GM20000 (cell line): ENCODE data around the gene CSAD.
"Not testable (repeated sequence)": the region's sequence is repeated elsewhere in the genome, so short reads cannot be mapped to it uniquely, and the experiment has no call there.

Source experiments
- DNase-seq: peaks from one replicate; pipeline ENCODE4 v3.0.0; 2012; ENCODE audit warnings: low spot score
- TF ChIP-seq, protein P1 (sequence below): IDR thresholded peaks from 2 replicates; pipeline ENCODE4 v1.5.1; 2012; ENCODE audit warnings: mild to moderate bottlenecking, control low read depth; ENCODE audit errors: extremely low read depth, missing control alignments

Gene CSAD

DNA sequence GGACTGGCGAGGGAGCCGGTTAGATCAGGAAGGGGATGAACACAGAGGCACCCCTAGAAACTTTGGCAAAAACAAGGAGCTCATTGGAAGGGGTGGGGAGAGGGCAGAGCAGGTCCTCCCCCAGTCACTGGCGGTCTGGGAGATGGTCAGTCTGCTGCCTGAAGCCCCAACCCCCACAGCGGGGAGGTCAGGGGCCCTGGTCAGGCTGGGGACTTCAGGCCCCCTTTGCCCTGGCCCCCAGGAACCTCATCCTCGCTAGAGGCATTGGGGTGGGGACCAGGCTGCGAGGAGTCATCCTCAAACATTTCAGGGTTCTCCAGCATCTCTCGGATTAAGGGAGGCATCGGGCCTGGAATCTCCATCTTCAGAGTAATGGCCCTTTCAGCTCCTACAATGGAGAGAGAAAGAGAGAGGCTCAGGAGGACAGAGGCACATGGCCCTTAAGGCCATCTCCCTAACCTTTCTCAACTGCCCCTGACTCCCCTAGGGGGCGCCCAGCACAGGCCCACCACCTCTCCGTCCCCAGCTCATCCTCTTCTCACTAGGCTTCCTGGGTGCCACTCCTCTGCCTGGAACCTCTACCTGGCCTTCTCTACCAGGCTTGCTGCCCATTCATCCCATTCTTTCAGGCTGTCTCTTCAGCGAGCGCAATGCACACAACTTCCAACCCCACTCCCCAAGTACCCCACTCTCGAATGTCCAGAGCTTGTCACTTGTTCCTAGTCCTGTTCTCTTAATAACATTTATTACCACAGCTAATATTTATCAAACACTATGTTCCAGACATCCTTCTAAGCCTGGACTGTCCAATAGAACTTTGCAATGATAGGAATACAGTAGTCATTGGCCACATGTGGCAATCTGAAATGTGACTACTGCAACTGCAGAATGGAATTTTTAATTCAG, 31.0 kb upstream of the CSAD start:
- no peak for DNase-seq
- TF ChIP-seq, protein P1, sequence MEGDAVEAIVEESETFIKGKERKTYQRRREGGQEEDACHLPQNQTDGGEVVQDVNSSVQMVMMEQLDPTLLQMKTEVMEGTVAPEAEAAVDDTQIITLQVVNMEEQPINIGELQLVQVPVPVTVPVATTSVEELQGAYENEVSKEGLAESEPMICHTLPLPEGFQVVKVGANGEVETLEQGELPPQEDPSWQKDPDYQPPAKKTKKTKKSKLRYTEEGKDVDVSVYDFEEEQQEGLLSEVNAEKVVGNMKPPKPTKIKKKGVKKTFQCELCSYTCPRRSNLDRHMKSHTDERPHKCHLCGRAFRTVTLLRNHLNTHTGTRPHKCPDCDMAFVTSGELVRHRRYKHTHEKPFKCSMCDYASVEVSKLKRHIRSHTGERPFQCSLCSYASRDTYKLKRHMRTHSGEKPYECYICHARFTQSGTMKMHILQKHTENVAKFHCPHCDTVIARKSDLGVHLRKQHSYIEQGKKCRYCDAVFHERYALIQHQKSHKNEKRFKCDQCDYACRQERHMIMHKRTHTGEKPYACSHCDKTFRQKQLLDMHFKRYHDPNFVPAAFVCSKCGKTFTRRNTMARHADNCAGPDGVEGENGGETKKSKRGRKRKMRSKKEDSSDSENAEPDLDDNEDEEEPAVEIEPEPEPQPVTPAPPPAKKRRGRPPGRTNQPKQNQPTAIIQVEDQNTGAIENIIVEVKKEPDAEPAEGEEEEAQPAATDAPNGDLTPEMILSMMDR, result peak; percentile 64

DNA sequence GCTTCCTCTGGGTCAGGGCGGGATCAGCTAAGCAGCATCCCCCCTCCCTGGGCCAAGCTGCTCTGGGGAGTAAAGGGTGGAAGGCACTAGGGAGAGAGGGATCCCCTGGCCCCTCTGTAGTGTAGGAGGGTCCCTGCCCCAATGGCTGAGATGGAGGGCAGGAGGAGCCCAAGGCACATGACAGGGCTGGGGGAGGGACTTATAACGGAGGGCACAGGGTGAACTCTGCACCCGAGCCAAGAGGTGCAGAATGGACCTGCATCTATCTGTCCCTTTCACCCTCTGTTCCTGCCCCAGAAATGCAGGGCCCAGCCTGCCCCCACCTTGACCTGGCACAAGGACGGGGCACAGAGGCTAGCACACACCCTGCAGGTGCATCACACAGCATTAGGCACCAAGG, 30.1 kb upstream of the CSAD start:
- TF ChIP-seq, protein P1, result no peak
- no peak for DNase-seq

DNA sequence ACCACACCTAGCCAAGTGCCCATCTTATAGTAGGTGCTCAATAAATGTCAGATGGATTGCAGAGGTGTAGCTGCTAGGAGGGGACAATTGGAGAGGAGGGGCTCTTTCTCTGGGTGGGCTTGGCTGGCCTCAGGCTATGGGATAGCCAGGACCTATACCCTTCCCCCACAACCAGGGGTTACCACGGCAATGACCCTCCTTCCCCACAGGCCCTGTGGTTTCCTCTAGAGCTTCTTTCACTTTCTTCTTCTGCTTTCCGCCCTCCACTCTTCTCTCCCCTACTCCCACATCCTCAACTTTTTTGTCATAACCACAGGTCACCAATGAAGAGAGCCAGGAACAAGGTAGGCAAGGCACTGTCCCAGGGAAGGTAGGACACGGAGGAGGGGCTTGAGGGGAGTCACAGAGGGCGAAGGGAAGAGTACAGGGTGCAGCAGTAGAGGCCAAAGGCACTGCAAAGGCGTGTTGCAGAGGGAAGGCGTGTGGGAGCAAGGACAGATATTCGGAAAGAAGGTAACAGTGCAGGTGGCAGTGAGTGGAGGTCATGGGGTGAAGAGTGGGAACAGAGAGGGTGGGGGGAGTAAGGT, 28.2 kb upstream of the CSAD start:
- TF ChIP-seq, protein P1, result no peak
- DNase-seq, result peak; percentile 74

DNA sequence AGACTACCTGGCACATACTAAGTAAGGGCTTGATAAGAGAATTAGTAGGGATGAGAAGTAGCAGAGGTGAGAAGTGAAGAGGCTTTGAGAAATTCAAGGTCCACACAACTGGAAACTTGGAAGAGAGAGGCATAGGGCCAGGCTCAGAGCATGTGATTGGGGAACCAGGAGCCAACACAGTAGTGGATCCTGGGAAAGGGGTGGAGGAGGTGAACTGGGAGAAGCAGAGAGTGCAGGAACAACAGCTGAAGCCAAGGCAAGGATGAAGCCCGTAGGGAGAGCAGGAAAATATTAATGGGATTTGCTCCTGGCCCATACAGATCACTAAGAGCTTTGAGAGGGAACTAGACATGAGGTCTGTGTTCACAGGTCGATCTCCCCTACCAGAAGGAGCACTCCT, 27.7 kb upstream of the CSAD start:
- TF ChIP-seq, protein P1, result no peak
- DNase-seq, result no peak

DNA sequence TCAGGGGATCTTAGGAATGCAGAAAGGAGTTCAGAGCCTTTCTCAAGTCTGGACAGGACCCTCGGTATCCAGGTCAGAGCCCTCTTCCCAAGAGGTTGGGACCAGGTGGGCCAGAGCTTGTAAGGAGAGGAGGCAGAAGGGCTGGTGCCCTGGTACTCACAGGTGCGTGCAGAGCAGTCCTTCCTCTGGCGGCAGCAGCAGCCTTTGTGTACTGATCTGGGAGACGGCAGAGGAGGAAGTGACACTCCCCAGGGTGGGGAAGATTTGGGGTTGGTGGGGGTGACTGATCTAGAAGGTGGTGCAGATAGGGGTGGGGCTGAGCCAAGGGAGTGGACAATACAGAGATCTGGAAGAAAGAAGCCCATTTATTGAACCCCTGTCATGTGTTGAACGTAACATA, 26.3 kb upstream of the CSAD start, which contains the start of gene ITGB7:
Gene ITGB7 (minus strand): TSS at position 210 of the 400 bp plus-strand sequence. CDS start 6,808 bp downstream, outside the sequence.
- TF ChIP-seq, protein P1, result no peak
- DNase-seq, result peak; percentile 83

DNA sequence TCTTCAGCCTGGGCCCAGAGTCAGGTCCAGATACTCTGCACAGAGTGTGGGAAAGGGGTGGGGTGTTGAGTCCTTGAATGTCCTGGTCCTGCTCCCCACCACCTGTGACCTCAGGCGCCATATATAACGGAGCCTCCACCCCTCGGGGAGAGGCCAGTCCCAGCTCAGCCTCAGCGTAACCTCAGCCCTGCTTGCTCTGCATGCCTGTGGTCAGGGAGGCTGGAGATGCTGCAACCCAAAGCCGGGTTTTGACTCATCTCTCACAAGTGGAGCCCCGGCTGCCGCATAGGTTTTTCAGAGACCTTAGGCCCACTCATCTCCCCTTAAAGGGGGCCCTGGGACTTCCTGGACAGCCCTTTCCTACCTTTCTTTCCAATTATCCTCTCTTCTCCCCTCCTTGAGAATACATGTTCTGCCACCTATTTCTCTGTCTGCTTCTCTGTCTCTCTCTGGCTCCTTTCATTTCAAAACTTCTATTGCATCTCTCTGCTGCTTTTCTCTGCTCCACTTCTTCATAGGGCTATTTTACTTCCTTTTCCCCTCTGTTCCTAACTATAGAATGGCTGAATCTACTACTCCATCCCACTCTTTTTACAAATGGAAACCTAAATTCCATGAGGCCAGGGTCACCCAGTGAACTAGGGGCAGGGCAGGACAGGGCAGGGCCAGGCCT, 25.2 kb upstream of the CSAD start:
- TF ChIP-seq, protein P1, result no peak
- DNase-seq, result peak; percentile 85

DNA sequence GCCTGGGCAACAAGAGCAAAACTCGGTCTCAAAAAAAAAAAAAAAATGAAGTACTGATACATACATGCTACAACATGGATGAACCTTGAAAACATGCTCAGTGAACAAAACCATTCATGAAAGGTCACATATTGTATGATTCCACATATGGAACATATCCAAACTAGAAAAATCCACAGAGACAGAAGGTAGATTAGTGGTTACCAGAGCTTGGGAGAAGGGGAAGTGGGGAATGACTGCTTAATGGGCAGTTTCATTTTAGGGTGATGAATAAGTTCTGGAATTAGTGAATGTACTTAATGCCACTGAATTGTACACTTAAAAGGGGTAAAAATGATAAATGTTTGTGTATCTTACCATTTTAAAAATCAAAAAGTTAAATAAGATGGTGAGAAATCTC, 23.6 kb upstream of the CSAD start:
- TF ChIP-seq, protein P1, result no peak
- no peak for DNase-seq

DNA sequence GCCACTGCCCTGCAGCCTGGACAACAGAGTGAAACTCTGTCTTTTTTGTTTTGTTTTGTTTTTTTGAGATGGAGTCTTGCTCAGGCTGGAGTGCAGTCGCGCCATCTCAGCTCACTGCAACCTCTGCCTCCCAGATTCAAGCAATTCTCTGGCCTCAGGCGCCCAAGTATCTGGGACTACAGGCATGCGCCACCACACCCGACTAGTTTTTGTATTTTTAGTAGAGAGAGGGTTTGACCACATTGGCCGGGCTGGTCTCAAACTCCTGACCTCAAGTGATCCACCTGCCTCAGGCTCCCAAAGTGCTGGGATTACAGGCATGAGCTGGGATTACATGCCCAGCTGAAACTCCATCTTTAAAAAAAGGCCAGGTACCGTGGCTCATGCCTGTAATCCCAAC, 21.6 kb upstream of the CSAD start:
- not testable (repeated sequence) for DNase-seq
